ENCODE data around the gene CINP.

The CINP gene

DNA sequence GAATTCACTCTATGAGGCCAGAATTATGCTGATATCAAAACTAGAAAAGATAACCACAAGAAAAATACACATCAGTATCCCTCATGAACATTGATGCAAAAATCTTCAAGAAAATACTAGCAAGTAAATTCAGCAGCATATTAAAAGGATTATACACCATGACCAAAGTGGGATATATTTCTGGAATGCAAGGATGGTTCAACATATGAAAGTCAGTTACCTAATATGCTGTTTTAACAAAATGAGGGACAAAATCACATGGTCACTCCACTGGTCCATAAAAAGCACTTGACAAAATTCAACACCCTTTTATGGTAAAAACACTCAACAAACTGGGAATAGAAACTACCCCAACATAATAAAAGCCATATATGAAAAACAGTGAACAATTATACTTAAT is 40.3 kb upstream of the CINP start:
- H3K4me1 ChIP-seq (ENCODE audit: control insufficient read depth, low read length): no peaks in the 10 kb centered on the region
- H3K9me2 ChIP-seq (replicated peaks; ENCODE audit: control insufficient read depth, low read length): no peaks in the 10 kb centered on the region
- no peak overlapping the region for H3K4me3 ChIP-seq (ENCODE audit: low read length)
- no peaks in the 10 kb centered on the region for H4K20me1 ChIP-seq (ENCODE audit: control insufficient read depth, insufficient read depth, low read depth, low read length)
- no peaks in the 10 kb centered on the region for H3F3A ChIP-seq (ENCODE audit: control insufficient read depth, insufficient read depth)
- no peak overlapping the region for H3K4me2 ChIP-seq (ENCODE audit: low read length)
- peaks cover 3% of the 10 kb centered on the region for H3K36me3 ChIP-seq (ENCODE audit: control insufficient read depth, low read length)
- H3K9me3 ChIP-seq (ENCODE audit: control insufficient read depth, insufficient read depth, low read length): peaks cover 25% of the 10 kb centered on the region
- no peaks in the 10 kb centered on the region for H3K27me3 ChIP-seq (ENCODE audit: control insufficient read depth, low read length)
- TF ChIP-seq EZH2phosphoT487 (IDR thresholded peaks at IDR 0.05; ENCODE audit: borderline replicate concordance, low read length): no peak
- TF ChIP-seq, protein P1, sequence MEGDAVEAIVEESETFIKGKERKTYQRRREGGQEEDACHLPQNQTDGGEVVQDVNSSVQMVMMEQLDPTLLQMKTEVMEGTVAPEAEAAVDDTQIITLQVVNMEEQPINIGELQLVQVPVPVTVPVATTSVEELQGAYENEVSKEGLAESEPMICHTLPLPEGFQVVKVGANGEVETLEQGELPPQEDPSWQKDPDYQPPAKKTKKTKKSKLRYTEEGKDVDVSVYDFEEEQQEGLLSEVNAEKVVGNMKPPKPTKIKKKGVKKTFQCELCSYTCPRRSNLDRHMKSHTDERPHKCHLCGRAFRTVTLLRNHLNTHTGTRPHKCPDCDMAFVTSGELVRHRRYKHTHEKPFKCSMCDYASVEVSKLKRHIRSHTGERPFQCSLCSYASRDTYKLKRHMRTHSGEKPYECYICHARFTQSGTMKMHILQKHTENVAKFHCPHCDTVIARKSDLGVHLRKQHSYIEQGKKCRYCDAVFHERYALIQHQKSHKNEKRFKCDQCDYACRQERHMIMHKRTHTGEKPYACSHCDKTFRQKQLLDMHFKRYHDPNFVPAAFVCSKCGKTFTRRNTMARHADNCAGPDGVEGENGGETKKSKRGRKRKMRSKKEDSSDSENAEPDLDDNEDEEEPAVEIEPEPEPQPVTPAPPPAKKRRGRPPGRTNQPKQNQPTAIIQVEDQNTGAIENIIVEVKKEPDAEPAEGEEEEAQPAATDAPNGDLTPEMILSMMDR (IDR thresholded peaks at IDR 0.05; ENCODE audit: low read depth, low read length, poor library complexity, severe bottlenecking): no peak
- H3K79me2 ChIP-seq (ENCODE audit: control insufficient read depth, low read length): no peaks in the 10 kb centered on the region
- H3K27ac ChIP-seq (ENCODE audit: low read depth, low read length): no peak overlapping the region

DNA sequence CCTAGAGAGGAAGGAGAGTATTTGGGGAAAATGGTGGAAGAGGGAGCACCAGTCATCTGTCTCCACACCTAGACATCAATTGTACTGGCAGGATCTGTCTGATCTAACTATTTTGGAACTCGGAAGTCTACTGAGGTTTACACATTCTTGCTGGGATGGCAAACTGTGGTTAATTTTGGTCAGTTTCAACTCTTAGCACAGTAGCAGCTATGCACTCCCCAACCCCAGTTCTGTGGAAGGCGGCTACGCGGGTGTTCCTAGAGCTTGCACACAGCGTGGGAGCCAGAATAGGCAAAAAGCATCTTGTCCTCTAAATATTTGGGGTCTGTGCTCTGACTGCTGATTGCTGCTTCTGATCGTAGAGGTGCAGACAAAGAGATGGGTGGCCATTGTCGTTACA is 33.8 kb upstream of the CINP start:
- no peak overlapping the region for H3K4me3 ChIP-seq (ENCODE audit: low read length)
- H3K4me2 ChIP-seq (ENCODE audit: low read length): no peak overlapping the region

DNA sequence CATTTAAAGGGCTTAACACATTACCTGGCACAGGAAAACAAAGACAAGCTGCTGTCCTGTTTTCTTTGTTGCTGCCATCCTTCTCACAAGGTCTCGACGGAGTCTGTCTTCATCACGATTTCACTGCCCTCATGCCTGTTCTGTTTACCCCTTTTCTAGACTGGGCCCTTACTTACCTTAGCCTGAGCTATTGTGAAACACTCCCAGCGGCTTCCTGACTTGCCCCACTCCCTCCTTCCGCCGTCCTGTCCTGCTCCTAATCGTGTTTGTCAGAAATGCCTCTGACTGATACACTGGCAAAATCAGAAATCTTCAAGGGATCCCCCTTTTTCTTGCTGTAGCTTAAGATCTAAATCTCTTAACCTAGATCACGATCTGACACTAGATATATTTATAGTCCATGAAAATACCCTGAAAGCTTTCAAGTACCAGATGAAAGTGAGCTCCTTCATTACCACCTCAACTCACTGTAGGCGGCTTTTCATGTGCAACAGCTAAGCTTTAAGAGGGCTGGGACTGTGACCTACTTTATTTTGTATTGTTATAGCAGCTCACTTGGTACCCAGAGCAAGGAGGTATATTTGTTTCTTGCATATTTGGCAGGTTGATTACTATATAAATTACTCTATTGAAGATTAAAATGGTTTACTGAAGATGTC is 32.2 kb upstream of the CINP start:
- Histone ChIP-seq H3K9me2 (replicated peaks; ENCODE audit: control insufficient read depth, low read length) (no peaks in the 10 kb centered on the region), H4K20me1 (ENCODE audit: control insufficient read depth, insufficient read depth, low read depth, low read length) (no peaks in the 10 kb centered on the region), H3F3A (ENCODE audit: control insufficient read depth, insufficient read depth) (no peaks in the 10 kb centered on the region), H3K9me3 (ENCODE audit: control insufficient read depth, insufficient read depth, low read length) (peaks cover 7% of the 10 kb centered on the region; the same call in 1 of the 2 replicates), H3K27ac (ENCODE audit: low read depth, low read length) (no peak overlapping the region), H3K4me3 (ENCODE audit: low read length) (no peak overlapping the region), H3K36me3 (ENCODE audit: control insufficient read depth, low read length) (peaks cover 11% of the 10 kb centered on the region), H3K4me1 (ENCODE audit: control insufficient read depth, low read length) (no peaks in the 10 kb centered on the region), H3K79me2 (ENCODE audit: control insufficient read depth, low read length) (no peaks in the 10 kb centered on the region), H3K27me3 (ENCODE audit: control insufficient read depth, low read length) (no peaks in the 10 kb centered on the region), H3K4me2 (ENCODE audit: low read length) (no peak overlapping the region)
- no peak for TF ChIP-seq EZH2phosphoT487 (IDR thresholded peaks at IDR 0.05; ENCODE audit: borderline replicate concordance, low read length)
- TF ChIP-seq, protein P1 (IDR thresholded peaks at IDR 0.05; ENCODE audit: low read depth, low read length, poor library complexity, severe bottlenecking): no peak

More for the DNA sequence above, 33.8 kb upstream of the CINP start:
- Histone ChIP-seq H3K4me1 (ENCODE audit: control insufficient read depth, low read length) (no peaks in the 10 kb centered on the region), H3K36me3 (ENCODE audit: control insufficient read depth, low read length) (peaks cover 11% of the 10 kb centered on the region), H3K79me2 (ENCODE audit: control insufficient read depth, low read length) (no peaks in the 10 kb centered on the region), H3K9me3 (ENCODE audit: control insufficient read depth, insufficient read depth, low read length) (peaks cover 12% of the 10 kb centered on the region; the same call in 1 of the 2 replicates), H3K9me2 (replicated peaks; ENCODE audit: control insufficient read depth, low read length) (no peaks in the 10 kb centered on the region), H4K20me1 (ENCODE audit: control insufficient read depth, insufficient read depth, low read depth, low read length) (no peaks in the 10 kb centered on the region), H3F3A (ENCODE audit: control insufficient read depth, insufficient read depth) (no peaks in the 10 kb centered on the region), H3K27ac (ENCODE audit: low read depth, low read length) (no peak overlapping the region), H3K27me3 (ENCODE audit: control insufficient read depth, low read length) (no peaks in the 10 kb centered on the region)
- TF ChIP-seq EZH2phosphoT487 (IDR thresholded peaks at IDR 0.05; ENCODE audit: borderline replicate concordance, low read length): no peak
- TF ChIP-seq, protein P1 (IDR thresholded peaks at IDR 0.05; ENCODE audit: low read depth, low read length, poor library complexity, severe bottlenecking): no peak
